ENCODE data around the gene FARS2. TPM values are rescaled to one million over a fixed set of nuclear protein-coding genes. Genes with fewer than 3 reads are reported as not detected.

FARS2 gene
- total and polyA plus RNA-seq, 2 donors (not counting 3 experiments of a cell fraction or from before 2014, with no cell fraction given): 20.2 to 20.5 TPM

DNA sequence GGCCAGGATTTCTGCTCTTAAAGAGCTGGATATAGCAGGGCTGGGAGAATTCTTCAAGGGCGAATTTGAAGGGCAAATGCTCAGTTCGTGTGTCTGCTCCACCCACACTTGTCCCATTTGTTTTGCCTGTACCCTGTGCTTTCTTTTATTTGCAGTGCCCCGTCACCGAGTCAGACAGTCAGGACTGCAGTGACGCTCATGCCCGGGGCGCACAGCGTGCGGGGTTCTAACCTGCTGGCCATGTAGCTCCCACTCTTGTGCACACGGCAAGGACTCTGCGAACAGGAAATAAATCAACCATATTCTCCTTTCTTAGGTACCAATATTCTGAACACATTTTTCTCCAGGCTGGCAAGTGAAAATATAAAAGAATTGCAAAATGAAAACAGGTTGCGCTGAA is 18.2 kb upstream of the FARS2 start:
- H3K9me3 ChIP-seq (replicated peaks; ENCODE audit: control insufficient read depth, insufficient read depth, low read length): no peaks in the 10 kb centered on the region
- ChIA-PET POLR2A (no interaction called here), CTCF (no interaction called here)
- no peak overlapping the region for H2AFZ ChIP-seq (ENCODE audit: low read depth, low read length)
- H3K36me3 ChIP-seq (ENCODE audit: control insufficient read depth in 2 of 2, extremely low read depth in 1 of 2, insufficient read depth in 2 of 2, low read length in 2 of 2): peaks cover 0 to 2% of the 10 kb centered on the region in 2 experiments
- no peak overlapping the region for H3K4me2 ChIP-seq (ENCODE audit: insufficient read depth, low read length)
- no peaks in the 10 kb centered on the region for H3K4me1 ChIP-seq (ENCODE audit: control insufficient read depth, extremely low read depth, insufficient read depth, low read length)
- intact Hi-C loops (cut with micrococcal nuclease): no loop called here
- H3K79me2 ChIP-seq (ENCODE audit: control insufficient read depth, insufficient read depth, low read length): peaks cover 9% of the 10 kb centered on the region
- FAIRE-seq: no peak
- dilution Hi-C loops (cut with MboI; ENCODE audit: extremely low pct_ligation_motif_present, low sequenced_read_pairs): no loop called here
- no peak overlapping the region for H3K27ac ChIP-seq (ENCODE audit: insufficient read depth, low read depth, low read length)
- no peak overlapping the region for H3K9ac ChIP-seq (replicated peaks; ENCODE audit: extremely low read depth, insufficient read depth, low read length)
- TF ChIP-seq GATA2 (IDR thresholded peaks at IDR 0.05; ENCODE audit: insufficient read depth, insufficient read length, low read depth, low read length) (no peak), EZH2 (IDR thresholded peaks at IDR 0.05; ENCODE audit: borderline replicate concordance, low read depth, low read length, severe bottlenecking) (no peak), POLR2AphosphoS5 (IDR thresholded peaks at IDR 0.05; ENCODE audit: insufficient read depth, low read depth, low read length) (no peak), JUN (IDR thresholded peaks at IDR 0.05; ENCODE audit: borderline replicate concordance, insufficient read depth, insufficient read length, low read depth) (no peak), FOS (IDR thresholded peaks at IDR 0.05; ENCODE audit: borderline replicate concordance, insufficient read depth, low read length) (no peak), POLR2A (IDR thresholded peaks at IDR 0.05; ENCODE audit: low read depth, low read length) (no peak), MYC (IDR thresholded peaks at IDR 0.05; ENCODE audit: low read depth, low read length) (no peak)
- TF ChIP-seq, protein P1, sequence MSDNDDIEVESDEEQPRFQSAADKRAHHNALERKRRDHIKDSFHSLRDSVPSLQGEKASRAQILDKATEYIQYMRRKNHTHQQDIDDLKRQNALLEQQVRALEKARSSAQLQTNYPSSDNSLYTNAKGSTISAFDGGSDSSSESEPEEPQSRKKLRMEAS (IDR thresholded peaks at IDR 0.05; ENCODE audit: insufficient read depth, insufficient read length): no peak
- TF ChIP-seq, protein P2, sequence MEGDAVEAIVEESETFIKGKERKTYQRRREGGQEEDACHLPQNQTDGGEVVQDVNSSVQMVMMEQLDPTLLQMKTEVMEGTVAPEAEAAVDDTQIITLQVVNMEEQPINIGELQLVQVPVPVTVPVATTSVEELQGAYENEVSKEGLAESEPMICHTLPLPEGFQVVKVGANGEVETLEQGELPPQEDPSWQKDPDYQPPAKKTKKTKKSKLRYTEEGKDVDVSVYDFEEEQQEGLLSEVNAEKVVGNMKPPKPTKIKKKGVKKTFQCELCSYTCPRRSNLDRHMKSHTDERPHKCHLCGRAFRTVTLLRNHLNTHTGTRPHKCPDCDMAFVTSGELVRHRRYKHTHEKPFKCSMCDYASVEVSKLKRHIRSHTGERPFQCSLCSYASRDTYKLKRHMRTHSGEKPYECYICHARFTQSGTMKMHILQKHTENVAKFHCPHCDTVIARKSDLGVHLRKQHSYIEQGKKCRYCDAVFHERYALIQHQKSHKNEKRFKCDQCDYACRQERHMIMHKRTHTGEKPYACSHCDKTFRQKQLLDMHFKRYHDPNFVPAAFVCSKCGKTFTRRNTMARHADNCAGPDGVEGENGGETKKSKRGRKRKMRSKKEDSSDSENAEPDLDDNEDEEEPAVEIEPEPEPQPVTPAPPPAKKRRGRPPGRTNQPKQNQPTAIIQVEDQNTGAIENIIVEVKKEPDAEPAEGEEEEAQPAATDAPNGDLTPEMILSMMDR (IDR thresholded peaks at IDR 0.05; ENCODE audit: extremely low read depth in 1 of 2, insufficient read depth in 1 of 2, low read depth in 1 of 2, low read length in 2 of 2): no peak
- H3K9me1 ChIP-seq (replicated peaks; ENCODE audit: control insufficient read depth, extremely low read depth, insufficient read depth, low read length): no peaks in the 10 kb centered on the region
- no peaks in the 10 kb centered on the region for H3K27me3 ChIP-seq (ENCODE audit: control insufficient read depth in 2 of 2, insufficient read depth in 2 of 2, low read length in 2 of 2)
- no peak for DNase-seq (ENCODE audit: low read depth, low spot score)
- no peaks in the 10 kb centered on the region for H4K20me1 ChIP-seq (replicated peaks; ENCODE audit: control insufficient read depth, extremely low read depth, insufficient read depth, low read length)
- H3K4me3 ChIP-seq (replicated peaks in 1 of 3; ENCODE audit: insufficient read depth in 1 of 3, low read depth in 1 of 3, low read length in 3 of 3): no peak overlapping the region
- no TSS peak for BruUV-seq (replicated peaks)
